GM21786 (cell line): ENCODE results near the gene CGAS.
"Not testable (repeated sequence)": the region's sequence is repeated elsewhere in the genome, so short reads cannot be mapped to it uniquely, and the experiment has no call there.

Experiments
- ATAC-seq: cut with Tn5 transposase; IDR thresholded peaks from one replicate; pipeline ENCODE4 v1.9.1; 2021; ENCODE audit not compliant: unreplicated experiment

Gene CGAS

DNA sequence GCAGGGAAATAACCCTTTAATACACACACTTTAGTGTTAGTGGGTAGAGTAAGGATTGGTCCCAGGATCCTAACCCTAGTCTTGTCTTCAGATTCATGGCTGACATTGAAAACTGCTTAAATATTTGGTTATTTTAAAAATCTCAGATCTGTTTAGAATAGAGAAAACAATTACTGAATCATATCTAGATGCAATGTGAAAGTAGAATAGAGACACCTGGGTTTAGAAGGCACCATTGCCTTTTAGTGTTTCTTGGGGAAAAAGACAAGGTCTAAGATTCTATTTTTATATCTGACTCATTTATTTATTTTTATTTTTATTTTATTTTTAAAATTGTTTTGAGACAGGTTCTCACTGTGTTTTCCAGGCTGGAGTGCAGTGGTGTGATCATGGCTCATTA is 51.4 kb downstream of the CGAS start:
- ATAC-seq = no peak

DNA sequence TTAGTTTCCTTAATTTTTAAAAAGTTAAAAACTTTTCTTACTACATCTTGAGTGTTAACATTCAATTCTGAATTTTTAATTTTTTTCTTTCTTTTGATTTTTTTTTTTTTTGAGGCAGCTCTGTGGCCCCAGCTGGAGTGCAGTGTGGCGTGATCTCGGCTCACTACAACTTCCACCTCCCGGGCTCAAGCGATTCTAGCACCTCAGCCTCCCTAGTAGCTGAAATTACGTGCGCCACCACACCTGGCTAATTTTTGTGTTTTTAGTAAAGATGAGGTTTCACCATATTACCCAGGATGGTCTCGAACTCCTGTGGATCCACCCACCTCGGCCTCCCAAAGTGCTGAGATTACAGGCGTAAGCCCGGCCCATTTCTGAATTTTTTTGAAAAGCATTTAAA is 56.2 kb downstream of the CGAS start:
- no peak for ATAC-seq

DNA sequence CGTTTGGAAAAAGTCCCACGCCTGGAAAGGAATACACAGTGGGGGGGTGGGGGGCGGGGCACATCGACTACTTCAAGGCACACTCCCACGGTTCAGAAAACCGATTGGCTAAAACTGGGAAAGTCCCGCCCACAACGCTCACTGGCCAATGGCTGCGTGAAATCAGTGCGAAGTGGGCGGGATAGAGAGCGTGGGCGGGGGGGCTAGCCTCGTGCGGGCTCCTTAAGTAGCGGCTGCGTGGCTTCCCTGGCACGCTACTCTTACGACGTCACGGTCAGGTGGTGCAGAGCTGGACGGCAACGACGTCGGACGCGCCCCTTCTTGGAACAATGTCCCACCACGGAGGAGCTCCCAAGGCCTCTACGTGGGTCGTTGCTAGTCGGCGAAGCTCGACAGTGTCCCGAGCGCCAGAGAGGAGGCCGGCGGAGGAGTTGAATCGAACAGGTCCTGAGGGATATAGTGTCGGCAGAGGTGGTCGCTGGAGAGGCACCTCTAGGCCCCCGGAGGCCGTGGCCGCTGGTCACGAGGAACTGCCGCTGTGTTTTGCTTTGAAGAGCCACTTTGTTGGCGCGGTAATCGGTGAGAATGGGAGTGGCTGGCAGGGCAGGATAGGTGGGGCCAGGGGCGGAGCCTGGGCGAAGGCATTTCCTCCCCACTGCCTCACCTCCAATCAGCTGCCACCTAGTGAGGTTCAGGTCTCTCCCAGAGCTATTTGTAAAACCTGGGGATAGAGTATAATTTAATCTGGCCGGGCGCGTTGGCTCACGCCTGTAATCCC is 57.3 kb downstream of the CGAS start, which contains the start of gene DDX43:
Gene DDX43, plus strand, starts transcription at position 252 of the 778 bp plus-strand sequence. Its CDS starts 78 bp downstream, at position 330.
- ATAC-seq = no peak

DNA sequence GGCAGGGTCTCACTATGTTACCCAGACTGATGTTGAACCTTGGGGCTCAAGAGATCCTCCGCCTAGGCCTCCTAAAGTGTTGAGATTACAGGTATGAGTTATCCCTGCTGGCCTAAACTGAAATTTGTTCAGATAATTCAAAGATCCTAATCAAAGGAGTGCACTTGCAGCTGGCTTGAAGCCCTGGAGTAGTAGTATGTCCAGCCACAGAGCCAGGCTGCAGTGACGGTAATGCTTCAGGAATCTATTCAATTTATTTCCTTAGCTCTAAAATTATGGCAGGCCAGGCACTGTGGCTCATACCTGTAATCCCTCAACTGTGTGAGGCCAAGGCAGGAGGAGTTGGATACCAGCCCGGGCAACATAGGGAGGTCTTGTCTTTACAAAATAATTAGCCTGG is 58.8 kb downstream of the CGAS start:
- no peak for ATAC-seq

DNA sequence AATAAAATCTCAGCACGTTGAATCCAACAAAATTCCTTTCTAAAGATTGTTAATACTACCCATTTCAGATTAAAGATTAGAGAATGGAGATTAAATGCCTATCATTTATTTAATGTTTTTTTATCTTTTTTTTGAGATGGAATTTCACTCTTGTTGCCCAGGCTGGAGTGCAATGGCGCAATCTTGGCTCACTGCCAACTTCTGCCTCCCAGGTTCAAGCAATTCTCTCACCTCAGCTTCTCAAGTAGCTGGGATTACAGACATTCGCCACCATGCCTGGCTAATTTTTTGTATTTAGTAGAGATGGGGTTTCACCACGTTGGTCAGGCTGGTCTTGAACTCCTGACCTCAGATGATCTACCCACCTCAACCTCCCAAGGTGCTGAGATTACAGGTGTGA is 59.9 kb downstream of the CGAS start:
- not testable (repeated sequence) for ATAC-seq

DNA sequence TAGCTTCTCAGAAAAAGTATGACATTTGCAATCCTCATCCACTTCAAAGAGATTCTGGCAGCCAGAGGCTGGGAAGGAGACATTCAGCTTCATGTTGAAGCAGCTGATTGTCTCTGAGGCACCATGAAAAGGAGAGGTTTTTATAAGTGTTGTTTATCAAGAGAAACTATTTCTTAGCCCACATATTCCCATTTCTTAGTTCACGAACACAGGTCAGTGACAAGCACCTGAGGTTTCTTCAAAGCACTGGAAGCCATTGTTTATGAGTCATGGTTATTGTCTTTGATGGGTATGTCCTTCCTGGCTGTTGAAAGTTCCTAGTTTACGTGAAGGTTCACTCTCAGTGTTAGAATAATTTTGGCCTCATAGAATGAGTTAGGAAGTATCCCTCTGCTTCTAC is 60.4 kb downstream of the CGAS start:
- ATAC-seq = no peak

DNA sequence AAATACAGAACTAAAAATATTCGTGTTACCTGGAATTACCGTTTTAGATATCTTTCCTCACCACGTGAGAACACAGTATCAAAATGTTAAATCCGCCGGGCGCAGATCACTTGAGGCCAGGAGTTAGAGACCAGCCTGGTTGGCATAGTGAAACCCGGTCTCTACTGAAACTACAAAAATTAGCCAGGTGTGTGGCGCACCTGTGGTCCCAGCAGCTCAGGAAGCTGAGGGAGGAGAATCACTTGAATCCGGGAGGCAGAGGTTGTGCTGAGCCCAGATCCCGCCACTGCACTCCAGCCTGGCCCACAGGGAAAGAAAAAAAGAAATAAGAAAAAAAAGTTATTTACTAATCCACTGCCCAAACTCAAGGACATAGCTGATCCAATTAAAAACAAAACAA is 62.2 kb downstream of the CGAS start:
- ATAC-seq = no peak

DNA sequence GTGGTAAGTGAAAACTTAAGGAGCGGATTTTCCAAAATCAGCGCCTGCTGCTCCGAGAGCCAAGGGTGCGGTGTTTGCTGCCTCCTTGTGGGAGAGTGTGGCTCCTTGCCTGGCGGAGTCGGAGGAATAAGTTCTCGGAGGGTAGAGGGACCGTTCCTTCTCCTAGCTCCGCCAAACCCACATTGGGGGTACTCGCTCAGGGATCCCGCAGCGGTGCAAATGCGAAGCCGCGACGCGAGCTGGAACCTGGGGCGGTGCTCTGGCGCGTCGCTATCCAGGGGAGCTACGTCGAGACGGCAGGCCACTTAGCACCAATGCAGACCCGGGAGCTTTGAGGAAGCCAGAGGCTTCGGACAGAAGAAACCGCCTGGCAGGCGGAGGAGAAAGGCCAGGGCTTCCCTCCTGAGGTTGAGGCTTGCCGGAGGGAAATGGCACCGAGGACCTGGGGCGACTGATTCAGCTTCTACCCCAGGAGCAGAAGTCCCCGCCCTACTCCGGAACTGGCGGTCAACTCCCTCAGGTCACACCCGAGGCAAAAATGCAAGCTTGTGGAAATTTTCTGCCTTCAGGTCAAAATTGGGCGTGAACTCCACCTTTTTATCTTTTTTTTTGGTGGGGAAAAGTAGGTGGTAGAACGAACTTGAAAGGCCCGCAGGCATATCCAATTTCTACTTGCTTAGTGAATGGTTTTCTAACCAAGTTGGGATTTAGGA is 63.1 kb downstream of the CGAS start:
- peak; percentile 82 for ATAC-seq

DNA sequence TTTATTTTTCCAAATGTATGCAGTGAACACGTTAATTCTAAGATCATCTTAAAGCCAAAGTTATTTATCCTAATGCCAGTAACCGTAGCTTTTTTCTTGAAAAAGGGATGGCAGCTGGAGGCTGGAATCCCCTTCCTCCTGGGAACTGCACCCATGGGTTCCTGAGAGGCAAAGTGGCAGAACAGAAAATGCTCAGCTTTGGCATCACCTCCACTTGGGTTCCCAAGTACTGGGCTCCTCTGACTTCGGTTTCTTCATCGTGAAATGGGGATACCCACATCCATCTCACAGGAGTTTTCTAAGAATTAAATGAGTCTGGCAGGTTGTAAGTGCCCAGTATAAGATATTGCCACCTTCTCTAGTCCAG is 63.7 kb downstream of the CGAS start:
- peak; percentile 10 for ATAC-seq

DNA sequence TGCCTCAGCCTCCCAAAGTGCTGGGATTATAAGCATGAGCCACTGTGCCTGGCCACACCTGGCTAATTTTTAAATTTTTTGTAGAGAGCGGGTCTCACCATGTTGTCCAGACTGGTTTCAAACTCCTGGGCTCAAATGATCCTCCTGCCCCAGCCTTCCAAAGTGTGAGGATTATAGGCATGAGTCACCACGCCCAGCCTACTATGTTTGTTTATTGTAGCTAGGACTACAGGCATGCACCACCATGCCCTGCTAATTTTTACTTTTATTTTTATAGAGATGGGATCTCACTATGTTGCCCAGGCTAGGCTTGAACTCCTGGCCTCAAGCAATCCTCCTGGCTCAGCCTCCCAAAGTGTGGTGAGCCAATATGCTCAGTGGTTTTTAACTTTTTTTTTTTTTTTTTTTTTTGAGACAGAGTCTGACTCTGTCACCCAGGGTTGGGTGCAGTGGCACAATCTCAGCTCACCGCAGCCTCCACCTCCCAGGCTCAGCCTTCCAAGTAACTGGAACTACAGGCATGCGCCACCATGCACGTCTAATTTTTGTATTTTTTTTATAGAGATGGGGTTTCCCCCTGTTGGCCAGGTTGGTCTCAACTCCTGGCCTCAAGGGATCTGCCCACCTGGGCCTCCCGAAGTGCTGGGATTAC is 69.5 kb downstream of the CGAS start:
- no peak for ATAC-seq

DNA sequence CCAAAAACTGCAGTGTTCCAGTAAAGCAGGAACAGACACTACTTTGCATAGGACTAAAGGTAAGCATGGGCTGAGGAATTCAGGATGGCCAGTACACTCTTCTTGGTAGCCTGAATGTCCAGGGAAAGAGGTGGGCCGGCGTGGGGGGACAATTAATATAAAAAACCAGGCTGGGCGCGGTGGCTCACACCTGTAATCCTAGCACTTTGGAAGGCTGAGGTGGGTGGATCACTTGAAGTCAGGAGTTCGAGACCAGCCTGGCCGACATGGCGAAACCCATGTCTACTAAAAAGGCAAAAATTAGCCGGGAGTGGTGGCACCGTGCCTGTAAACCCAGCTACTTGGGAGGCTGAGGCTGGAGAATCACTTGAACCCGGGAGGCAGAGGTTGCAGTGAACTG is 70.6 kb downstream of the CGAS start:
- ATAC-seq = not testable (repeated sequence)

DNA sequence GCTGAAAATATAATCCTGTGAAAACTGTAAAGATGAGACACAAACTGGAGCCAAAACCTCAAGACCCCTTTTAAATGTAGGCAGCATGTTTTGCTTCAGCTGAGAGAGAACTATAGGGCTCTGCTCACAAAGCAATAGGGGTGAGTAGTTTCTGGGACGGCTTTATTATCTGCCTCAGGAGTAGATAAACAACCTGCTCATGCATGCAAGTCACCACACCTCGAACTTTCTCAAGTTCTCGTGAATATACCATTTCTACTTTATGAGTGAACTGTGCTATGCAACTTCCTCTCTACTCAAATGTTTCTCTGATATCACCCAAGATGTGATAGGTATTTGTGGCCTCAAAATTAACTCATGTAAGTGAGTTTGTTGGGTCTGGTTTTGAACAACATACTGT is 74.9 kb downstream of the CGAS start:
- no peak for ATAC-seq

DNA sequence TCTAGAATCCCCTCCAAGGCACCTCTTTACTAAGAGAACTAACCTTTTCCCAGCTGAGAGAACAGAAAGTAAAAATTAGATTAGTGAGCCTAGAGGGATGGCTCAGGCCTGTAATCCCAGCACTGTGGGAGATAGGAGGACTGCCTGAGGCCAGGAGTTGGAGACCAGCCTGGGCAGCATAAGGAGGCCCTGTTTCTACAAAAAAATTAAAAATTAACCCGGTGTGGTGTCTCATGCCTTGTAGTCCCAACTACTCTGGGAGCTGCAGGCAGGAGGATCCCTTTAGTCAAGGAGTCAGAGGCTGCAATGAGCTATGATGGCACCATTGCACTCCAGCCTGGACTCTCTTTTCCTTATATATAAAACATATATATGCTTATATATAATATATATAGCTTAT is 76.9 kb downstream of the CGAS start:
- no peak for ATAC-seq
